IPS-20b (cell line): Measurements from ENCODE around the gene GUCA1A.
"Not testable (repeated sequence)": the region's sequence is repeated elsewhere in the genome, so short reads cannot be mapped to it uniquely, and the experiment has no call there.

Experiments used
- H3K27ac ChIP-seq: one replicate; pipeline ENCODE4 v1.5.1; 2013; ENCODE audit warnings: low read length
- H3K27me3 ChIP-seq: 2 replicates; pipeline ENCODE4 v1.6.1; 2013; ENCODE audit warnings: mild to moderate bottlenecking, low read length, inconsistent platforms; ENCODE audit not compliant: insufficient read depth
- H3K36me3 ChIP-seq: 2 replicates; pipeline ENCODE4 v1.6.1; 2013; ENCODE audit warnings: low read depth, mild to moderate bottlenecking, inconsistent platforms, low read length, moderate library complexity; ENCODE audit not compliant: insufficient read depth
- H3K4me1 ChIP-seq: 2 replicates; pipeline ENCODE4 v1.6.1; 2013; ENCODE audit warnings: mild to moderate bottlenecking, control low read depth, inconsistent platforms, low read length, moderate library complexity; ENCODE audit not compliant: insufficient read depth
- H3K4me3 ChIP-seq: 2 replicates; pipeline ENCODE4 v1.5.1; 2013; ENCODE audit warnings: mild to moderate bottlenecking, low read length, inconsistent platforms
- H3K9ac ChIP-seq: 2 replicates; pipeline ENCODE4 v1.6.1; 2013; ENCODE audit warnings: low read depth, mild to moderate bottlenecking, inconsistent platforms, low read length, moderate library complexity
- H3K9me3 ChIP-seq: 2 replicates; pipeline ENCODE4 v1.6.1; 2013; ENCODE audit warnings: mild to moderate bottlenecking, low read depth, low read length, inconsistent platforms; ENCODE audit not compliant: insufficient read depth

GUCA1A gene

DNA sequence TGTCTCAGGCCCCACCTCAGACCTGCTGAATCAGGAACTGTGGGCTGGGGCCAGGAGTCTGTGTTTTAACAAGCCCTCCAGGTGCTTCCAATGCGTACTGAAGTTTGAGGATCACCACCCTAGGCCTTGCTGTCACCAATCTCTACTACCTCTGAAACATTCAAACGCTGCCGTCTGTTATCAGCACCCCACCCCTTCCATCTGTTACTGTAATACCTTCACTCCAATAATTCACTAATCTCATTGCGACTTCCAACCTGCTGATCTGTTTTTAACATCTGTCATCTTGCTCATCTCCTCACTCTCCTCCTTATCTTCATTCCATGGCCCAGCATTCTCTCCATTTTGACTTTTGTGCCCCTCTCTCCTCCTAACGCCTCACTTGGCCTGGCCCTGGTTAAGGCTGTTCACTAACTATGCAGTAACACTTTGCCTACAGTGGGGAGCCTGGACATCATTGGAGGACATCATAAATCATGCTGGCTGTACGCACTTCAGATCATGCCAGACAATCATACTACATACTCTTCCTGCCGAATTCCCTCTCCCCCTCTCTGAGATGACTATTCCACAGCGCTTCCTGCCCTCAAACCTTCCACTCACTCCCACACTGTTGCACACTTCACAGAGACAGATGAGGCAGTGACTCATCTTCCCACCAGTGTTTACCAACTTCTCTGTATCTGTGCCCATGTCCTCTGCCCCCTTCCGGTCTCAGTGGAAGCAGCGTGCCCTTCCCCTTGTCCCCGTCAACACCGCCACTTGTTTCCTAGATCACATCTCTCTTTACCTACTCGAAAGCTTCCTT is 24.6 kb downstream of the GUCA1A start:
- Histone ChIP-seq H3K4me1 (peaks cover 10% of the 10 kb centered on the region), H3K4me3 (no peak overlapping the region), H3K9me3 (no peaks in the 10 kb centered on the region), H3K27ac (no peak overlapping the region), H3K27me3 (peaks cover 7% of the 10 kb centered on the region; the same call in 1 of the 2 replicates), H3K36me3 (no peaks in the 10 kb centered on the region), H3K9ac (no peak overlapping the region; the same call in 1 of the 2 replicates)

GRCh38 chr6:42199106-42199981 is 26.2 kb downstream of the GUCA1A start:
- H3K27me3 ChIP-seq, result peaks cover 1% of the 10 kb centered on the region; the same call in 1 of the 2 replicates
- H3K4me1 ChIP-seq, result no peaks in the 10 kb centered on the region
- no peak overlapping the region for H3K9ac ChIP-seq
- no peak overlapping the region for H3K4me3 ChIP-seq
- H3K36me3 ChIP-seq, result peaks cover 4% of the 10 kb centered on the region; the same call in 1 of the 2 replicates
- no peaks in the 10 kb centered on the region for H3K9me3 ChIP-seq
- H3K27ac ChIP-seq, result no peak overlapping the region

DNA sequence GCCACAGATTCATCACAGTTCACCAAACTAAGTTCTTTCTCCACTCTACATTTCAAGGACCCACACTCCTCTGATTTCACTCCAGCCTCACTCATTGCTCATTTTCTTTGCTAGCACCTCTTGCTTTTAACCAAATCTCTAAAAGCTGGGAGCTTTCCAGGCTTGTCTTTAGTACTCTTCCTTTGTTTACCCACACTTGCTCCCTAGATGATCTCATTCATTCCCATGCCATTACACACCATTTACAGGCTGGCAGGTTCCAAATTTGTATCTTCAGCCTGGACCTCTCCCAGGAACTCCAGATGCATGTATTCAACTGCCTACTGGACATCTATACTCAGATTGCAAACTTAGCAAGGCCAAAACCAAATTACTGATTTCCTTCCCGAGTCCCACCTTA is 26.9 kb downstream of the GUCA1A start:
- no peak overlapping the region for H3K27ac ChIP-seq
- H3K27me3 ChIP-seq, result no peaks in the 10 kb centered on the region
- peaks cover 10% of the 10 kb centered on the region; the same call in 1 of the 2 replicates for H3K36me3 ChIP-seq
- H3K9ac ChIP-seq, result no peak overlapping the region
- H3K9me3 ChIP-seq, result no peaks in the 10 kb centered on the region
- no peaks in the 10 kb centered on the region for H3K4me1 ChIP-seq
- no peak overlapping the region for H3K4me3 ChIP-seq

DNA sequence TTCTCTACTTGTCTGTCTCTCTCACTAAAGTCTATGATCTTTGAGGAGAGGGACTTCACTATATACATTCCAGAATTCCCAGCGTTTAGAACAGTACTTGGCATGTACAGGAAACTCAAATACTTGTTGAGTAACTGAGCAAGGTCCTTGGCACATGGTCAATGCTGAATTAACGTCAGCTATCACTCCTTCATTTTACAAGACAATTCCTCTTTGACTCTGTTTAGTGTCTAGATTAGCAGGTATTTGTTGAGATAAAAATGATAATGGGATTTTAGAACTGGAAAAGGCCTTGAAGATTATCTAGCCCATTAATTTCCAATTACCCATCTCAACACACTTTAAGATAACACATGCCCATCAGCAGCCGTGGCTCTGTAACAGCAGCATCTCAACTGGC is 28.2 kb downstream of the GUCA1A start:
- Histone ChIP-seq H3K27ac (no peak overlapping the region), H3K4me3 (no peak overlapping the region), H3K9me3 (no peaks in the 10 kb centered on the region), H3K36me3 (peaks cover 14% of the 10 kb centered on the region; the same call in 1 of the 2 replicates), H3K4me1 (no peaks in the 10 kb centered on the region), H3K9ac (no peak overlapping the region), H3K27me3 (no peaks in the 10 kb centered on the region)

DNA sequence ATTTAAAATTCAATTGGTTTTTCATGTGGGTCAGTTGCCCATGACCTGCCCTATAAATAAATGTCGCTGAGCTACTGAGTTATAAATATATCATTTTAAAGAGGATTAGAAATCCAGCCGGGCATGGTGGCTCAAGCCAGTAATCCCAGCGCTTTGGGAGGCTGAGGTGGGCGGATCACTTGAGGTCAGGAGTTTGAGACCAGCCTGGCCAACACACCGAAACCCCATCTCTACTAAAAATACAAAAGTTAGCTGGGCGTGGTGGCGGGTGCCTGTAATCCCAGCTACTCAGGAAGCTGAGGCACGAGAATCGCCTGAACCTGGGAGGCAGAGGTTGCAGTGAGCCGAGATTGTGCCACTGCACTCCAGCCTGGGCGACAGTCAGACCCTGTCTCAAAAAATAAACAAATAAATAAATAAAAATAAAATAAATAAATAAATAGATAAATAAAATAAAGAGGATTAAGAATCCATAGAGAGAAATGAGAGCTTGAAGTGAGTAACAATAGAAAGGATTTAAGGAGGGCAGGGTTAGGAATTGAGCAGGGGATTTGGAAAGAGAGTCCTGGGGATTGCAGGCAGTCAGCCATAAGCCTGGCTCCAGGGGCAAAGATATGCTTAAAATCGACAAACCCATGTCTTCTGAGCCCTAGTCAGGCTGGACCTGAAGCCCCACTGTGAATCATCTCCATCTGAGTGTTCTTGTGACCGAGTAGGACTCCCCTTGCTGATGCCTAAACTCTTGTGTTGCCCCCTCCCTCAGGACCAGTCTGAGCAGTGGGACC is 29.2 kb downstream of the GUCA1A start:
- H3K27me3 ChIP-seq, H3K27ac ChIP-seq, H3K4me3 ChIP-seq, H3K9ac ChIP-seq, H3K9me3 ChIP-seq, H3K4me1 ChIP-seq: not testable (repeated sequence)
- H3K36me3 ChIP-seq, result peaks cover 20% of the 10 kb centered on the region

DNA sequence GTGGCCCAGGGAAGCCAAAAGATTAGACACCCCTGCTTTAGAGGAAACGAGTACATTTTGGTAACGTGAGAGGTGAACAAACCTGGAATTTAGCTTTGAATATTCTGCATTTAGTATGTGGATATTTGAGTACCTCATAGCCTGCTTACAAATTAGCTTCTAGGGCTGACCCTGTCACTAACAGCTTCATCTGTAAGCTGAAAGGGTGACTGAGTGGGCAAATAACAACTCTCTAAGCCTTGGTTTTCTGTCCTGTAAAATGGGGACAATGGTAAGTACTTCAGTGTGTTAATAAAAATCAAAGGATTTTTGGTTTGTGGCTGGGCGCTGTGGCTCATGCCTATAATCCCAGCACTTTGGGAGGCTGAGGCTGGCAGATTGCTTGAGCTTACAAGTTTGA is 30.0 kb downstream of the GUCA1A start:
- peaks cover 28% of the 10 kb centered on the region for H3K36me3 ChIP-seq
- no peak overlapping the region for H3K4me3 ChIP-seq
- H3K4me1 ChIP-seq, result no peaks in the 10 kb centered on the region
- H3K9me3 ChIP-seq, result no peaks in the 10 kb centered on the region
- no peak overlapping the region for H3K9ac ChIP-seq
- H3K27ac ChIP-seq, result no peak overlapping the region
- no peaks in the 10 kb centered on the region for H3K27me3 ChIP-seq

- Histone ChIP-seq H3K27ac (no peak overlapping the region), H3K27me3 (no peaks in the 10 kb centered on the region), H3K36me3 (peaks cover 43% of the 10 kb centered on the region), H3K4me1 (no peaks in the 10 kb centered on the region), H3K4me3 (no peak overlapping the region), H3K9ac (no peak overlapping the region), H3K9me3 (no peaks in the 10 kb centered on the region)
These were observed 31.7 kb downstream of the GUCA1A start for GRCh38 chr6:42204768-42205282.

GRCh38 chr6:42207559-42207958 is 34.4 kb downstream of the GUCA1A start:
- H3K9me3 ChIP-seq, H3K4me3 ChIP-seq, H3K27me3 ChIP-seq, H3K27ac ChIP-seq, H3K9ac ChIP-seq, H3K4me1 ChIP-seq: not testable (repeated sequence)
- H3K36me3 ChIP-seq, result peaks cover 68% of the 10 kb centered on the region

GRCh38 chr6:42210551-42210950 is 37.4 kb downstream of the GUCA1A start:
- peaks cover 76% of the 10 kb centered on the region for H3K36me3 ChIP-seq

GRCh38 chr6:42211726-42212125 is 38.6 kb downstream of the GUCA1A start:
- peaks cover 3% of the 10 kb centered on the region; the same call in 1 of the 2 replicates for H3K4me1 ChIP-seq
- H3K4me3 ChIP-seq, result no peak overlapping the region
- no peak overlapping the region for H3K27ac ChIP-seq
- no peaks in the 10 kb centered on the region for H3K27me3 ChIP-seq
- no peak overlapping the region for H3K9ac ChIP-seq
- H3K9me3 ChIP-seq, result no peaks in the 10 kb centered on the region
- H3K36me3 ChIP-seq, result peaks cover 69% of the 10 kb centered on the region

More at GRCh38 chr6:42210551-42210950, 37.4 kb downstream of the GUCA1A start:
- H3K4me3 ChIP-seq, result no peak overlapping the region
- no peak overlapping the region for H3K9ac ChIP-seq
- no peaks in the 10 kb centered on the region for H3K9me3 ChIP-seq
- H3K4me1 ChIP-seq, result no peaks in the 10 kb centered on the region
- no peak overlapping the region for H3K27ac ChIP-seq
- no peaks in the 10 kb centered on the region for H3K27me3 ChIP-seq

DNA sequence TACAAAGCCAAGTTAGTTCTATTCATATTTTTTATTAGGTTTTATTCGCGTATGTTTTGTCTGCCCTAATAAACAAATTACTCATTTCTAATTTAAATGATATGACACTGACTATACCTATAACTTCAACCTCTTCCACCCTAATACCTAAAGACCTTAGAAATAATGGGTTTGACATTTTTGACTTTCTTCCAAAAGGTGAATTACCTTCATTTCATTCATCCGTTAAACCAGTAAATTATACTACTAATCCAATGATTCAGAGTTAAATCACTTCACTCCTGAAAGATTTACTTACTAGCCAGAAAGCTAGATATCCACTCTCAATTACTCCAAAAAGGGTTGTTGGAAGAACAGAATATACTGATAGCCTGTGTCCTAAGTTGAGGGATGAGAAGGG is 39.3 kb downstream of the GUCA1A start:
- Histone ChIP-seq H3K4me3 (no peak overlapping the region), H3K9me3 (no peaks in the 10 kb centered on the region), H3K27ac (no peak overlapping the region), H3K27me3 (no peaks in the 10 kb centered on the region), H3K4me1 (peaks cover 5% of the 10 kb centered on the region; the same call in 1 of the 2 replicates), H3K36me3 (peaks cover 65% of the 10 kb centered on the region), H3K9ac (no peak overlapping the region)
